Activated effector memory CD4-positive, alpha-beta T cell treated with Interleukin-2 at 50 U/mL for 16 hours (primary cell): Measurements from ENCODE around the gene ABCB4.

Experiments used
- DNase-seq: peaks from one replicate; pipeline ENCODE4 v3.0.0-alpha.2; 2020

ABCB4 gene

DNA sequence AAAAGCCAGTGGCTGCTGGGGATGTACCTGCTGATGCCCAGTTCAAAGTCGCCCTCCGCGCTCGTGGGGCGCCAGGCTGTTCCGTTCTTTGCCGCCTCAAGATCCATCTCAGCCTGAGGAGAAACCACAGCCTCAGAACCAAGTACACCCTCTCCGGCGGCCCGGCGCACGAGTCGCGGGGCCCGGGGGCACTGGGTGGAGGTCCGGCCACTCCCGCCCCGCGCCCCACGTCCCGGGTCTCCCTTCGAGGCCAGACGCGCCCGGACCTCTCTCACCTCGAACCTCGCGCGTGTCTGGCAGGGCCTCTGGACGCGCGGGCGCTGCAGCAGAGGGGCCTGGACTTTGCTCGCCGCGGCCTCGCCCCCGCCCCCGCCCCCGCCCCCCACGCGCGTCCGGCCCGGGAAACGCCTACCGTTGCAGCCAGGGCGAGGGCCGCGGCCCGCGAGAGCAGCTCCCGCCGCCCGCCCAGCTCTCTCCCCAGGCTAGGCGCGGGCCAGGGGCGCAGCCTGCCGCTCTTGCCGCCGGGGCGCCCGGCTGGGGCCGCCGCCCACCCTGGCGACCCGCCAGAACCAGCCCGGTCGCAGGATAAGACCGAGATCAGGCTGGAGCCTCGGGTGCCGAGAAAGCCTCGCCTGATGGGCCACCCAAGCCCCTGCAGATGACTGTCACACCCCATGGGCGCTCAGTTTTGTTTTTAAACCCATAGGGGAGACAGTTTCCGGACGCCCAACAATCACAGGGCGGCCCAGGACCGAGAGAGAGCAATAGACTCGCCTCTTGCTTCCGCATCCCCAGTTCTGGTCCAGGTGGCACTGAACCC is at the start of gene ABCB4:
Gene ABCB4 (minus strand): TSS at position 322 of the 820 bp plus-strand sequence. CDS start 215 bp downstream, at position 107.
- no peak for DNase-seq

- DNase-seq = no peak
These were observed 43.3 kb upstream of the ABCB4 start for GRCh38 chr7:87518735-87519134.

- no peak for DNase-seq
These were observed 42.4 kb upstream of the ABCB4 start for GRCh38 chr7:87517891-87518290.

GRCh38 chr7:87517136-87517815 is 41.8 kb upstream of the ABCB4 start:
- no peak for DNase-seq

DNA sequence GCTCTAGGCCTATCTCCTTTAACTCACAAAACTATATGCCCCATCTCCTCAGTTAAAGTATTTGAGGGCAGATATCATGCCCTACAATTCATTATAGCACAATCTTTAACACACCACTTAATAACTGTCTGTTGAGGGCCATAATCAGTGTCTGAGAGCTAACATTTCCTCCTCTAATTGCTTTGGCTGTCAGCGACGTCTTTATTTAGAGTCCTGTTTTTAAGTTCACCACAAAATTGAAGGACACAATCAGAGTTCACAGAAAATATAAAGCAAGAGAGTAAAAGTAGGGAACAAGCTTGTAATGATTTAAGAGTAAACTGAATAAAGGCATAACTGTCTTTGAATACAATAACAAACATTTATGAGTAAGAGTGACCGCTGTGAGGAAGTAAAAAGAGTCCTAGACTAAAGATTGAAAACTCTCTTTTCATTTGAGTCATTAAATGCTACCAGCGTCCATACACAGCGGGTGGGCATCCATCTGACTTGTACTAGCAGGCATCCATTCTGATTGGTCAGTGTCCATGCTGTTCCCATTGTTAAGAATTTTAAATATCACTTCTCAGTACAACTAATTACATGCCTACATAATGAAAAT is 38.4 kb upstream of the ABCB4 start:
- DNase-seq = no peak

DNA sequence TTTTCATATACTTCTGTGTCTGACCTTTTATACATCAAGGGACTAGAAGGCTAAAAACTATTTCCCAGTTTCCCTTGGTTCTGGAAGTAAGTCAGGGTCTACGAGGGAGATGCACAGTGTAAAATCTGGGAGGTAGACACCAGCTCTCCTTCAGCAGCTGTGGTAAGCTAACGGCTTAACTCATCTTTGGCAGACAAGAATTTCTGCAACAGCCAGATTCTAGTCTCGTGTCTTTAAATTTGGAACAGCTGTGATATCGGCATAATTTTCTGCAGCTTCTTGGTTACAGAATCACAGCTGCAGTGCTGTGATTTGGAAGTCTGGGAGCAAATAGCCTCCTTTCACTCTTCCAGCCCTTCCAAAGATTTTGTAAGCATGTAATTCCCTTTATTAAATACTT is 37.4 kb upstream of the ABCB4 start:
- no peak for DNase-seq

DNA sequence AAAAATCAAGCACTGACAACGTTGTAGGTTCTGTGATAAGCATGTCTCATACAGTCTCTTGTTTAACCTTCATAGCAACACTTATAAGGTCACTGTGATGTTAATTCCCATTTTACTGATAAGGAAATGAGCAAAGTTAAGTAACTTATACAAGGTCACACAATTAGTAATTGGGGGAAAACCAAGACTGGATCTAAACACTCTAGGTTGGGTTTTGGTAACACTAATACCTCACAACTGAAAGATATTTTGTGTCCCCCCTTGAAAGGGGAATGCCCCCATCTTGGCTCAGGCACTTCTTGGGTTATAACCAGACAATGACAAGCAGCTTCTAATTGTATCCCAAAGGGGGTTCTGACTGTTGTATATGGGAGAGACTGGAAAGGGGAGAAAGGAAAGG is 36.0 kb upstream of the ABCB4 start:
- no peak for DNase-seq

DNA sequence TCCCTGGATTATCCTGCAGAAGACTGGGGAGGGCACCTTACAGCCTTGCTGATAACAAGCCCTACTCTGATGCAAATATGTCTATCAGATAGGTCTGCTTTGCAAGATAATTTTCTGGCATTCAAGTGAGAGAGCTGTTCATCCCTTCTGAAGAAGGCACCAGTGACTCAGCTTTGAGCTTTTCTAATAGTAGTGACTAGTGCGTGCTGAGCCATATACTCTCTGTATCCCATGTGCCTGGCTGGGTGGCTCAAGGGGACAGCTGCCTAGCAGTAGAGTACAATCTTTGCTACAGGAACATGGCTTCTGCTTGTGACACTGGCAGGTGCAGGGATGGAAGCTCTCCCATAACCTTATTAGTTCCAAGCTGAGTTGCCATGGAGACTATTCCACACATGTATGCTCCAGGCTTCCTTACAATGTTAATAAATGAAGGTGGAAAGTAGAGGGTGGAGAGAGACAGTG is 35.0 kb upstream of the ABCB4 start:
- no peak for DNase-seq

DNA sequence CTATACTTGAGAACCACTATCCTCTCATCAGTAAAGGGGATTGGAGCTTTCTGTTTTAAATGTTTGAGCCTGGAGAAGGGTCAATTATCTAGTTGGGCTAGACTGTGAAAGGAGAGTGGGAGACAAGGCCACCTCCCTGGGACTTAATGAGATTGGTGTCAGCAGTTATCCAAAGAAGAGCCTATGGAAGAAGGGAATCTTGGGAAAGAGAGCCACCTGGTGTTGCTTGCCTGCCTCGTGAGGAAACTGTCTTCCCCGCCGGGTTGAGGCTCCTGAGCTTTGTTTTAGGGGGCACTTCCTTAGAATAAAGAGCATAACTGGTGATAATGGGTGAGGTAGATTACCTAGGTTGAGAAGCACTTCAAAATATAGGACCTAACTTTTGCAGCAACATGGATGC is 32.0 kb upstream of the ABCB4 start:
- DNase-seq = no peak

DNA sequence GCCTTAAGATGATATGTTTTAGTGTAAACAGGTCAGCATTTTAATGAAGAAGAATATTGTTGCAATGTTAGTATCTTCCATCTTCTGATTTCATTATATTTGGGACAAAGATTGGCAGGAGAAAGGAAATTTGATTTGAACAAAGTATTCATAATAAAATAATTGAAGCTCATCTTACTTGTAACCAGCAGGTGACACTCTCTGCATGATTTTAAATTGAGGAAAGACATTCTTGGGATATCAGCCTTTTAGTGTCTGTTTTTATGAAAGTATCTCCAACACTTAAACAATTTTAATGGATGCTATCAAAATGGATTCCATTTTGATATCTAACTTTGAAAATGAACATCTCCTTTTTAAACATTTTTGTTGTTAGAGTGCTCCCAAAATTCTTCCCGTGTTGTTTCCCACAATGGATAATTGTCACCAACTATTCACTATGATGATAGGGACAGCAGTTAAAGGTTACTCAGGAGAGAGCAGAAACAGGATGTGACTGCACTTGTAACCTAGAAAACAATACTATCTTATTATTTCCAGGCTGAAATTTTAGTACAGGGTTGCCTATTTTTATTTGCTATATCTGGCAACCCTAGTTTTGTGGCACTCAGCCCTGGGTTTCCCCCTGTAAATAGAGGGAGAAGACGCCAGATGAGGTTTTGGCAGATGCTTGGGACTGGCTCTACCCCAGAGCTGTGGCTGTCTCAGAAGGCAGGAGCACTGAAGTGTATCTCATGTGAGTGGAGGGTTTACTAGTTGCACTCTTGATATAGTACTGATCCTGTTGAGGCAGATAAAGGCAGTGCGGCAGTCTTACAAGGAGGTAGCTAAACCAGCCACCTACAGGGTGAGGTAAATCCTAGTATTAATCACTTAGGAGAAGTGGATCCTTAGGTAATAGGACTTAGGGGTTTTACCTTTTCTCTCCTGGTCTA is 31.0 kb upstream of the ABCB4 start:
- no peak for DNase-seq

DNA sequence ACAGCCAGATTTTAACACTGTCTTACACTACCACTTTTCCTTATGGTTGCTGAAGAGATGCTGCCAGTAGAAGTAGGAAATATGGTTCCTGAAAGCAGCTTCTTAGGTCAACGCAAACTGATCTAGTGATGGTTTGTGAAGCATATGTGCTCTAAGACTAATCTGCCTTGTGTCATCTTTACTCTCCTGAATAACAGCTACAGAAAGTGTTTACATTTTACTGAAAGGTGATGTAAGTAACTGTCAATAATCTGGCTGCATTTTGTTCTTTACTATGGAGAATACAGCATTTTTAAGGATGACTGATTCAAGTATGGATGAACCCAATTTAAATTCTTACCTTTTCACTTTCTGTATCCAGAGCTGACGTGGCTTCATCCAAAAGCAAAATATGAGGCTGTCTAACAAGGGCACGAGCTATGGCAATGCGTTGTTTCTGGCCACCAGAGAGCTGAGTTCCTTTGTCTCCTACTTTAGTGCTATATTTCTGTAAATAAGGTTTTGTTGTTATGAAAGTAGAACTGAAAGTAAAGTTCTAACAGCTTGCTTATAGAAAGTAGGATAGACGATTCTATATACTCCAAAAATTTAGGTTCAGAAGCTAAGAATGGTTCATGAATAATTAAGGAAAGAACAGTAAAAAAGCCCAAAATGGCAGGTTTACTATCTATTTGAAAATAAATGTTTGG is 30.2 kb upstream of the ABCB4 start:
- no peak for DNase-seq

DNA sequence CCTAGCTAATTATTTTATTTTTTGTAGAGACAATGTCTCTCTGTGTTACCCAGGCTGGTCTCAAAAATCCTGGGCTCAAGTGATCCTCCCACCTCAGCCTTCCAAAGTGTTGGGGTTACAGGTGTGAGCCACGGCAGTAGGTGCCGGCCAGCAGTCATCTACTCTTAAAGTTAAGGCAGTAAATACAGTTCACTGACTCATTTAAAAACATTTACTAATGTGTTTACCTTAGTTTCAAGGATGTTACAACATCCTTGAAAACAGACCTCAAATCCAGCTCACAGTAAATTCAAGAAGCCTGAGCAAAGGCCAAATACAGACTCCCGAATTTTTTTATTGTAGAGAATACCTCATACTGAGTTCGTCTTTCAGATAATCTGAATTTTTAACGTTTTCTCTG is 29.6 kb upstream of the ABCB4 start:
- DNase-seq = no peak

DNA sequence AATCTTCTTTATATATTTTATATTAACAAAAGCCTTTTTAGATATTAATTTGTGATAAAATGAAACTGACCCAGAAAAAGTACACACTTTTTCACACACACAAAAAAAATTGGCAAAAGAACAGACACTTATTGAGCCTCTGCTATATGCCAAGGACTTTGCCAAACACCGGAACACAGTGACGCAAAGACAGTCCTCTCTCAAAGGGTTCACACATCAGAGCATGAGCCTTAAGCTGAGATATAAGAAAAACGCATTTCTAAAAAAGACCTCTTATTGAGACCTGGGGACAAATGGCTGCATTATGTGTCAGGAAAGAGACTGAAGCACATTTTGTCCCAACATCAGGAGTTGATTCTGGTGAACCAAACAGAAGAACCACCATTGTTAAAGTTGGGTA is 24.0 kb upstream of the ABCB4 start:
- DNase-seq = no peak

DNA sequence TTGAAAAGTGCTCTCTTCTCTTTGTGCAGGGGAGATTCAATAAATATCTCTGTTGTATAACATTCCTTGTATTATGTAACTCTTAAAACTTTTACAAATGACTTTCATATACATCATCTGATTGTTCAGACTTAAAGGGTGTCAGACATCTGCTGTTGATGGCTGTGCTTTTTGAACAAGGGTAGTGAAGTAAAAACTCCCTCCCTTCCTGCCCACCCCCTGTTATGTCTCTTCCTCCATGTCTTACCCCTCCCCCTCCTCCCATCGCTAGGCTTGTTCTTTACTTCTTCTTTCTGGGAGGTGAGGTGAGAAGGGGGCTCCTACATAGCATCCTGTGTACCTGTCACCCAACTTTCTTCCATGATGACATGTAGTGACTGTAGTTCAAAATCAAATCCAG is 23.4 kb upstream of the ABCB4 start:
- DNase-seq = no peak

DNA sequence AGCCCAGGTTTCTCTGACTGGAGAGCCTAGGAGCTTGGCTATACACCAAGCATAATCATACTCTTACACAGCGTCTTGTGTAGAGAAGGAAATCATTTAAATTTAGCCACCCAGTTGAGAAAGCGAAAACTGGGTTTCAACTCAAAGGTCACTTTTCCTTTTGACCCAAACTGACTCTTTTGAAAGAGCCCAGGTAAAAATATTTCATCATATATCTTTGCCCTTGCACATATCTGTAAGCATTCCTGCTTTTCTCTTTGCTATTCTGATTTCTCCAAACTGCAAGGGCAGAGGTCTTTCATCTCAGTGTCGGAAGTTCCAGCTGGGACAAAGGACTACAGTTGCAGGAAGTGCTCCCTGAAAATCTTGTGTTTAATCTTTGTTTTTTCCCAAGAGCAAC is 22.0 kb upstream of the ABCB4 start:
- no peak for DNase-seq

GRCh38 chr7:87495366-87495765 is 19.9 kb upstream of the ABCB4 start:
- no peak for DNase-seq

- DNase-seq = no peak
These were observed 19.0 kb upstream of the ABCB4 start for GRCh38 chr7:87494454-87494853.

- no peak for DNase-seq
These were observed 7.7 kb upstream of the ABCB4 start for GRCh38 chr7:87483131-87483530.

GRCh38 chr7:87482115-87482514 is 6.6 kb upstream of the ABCB4 start:
- DNase-seq = no peak

DNA sequence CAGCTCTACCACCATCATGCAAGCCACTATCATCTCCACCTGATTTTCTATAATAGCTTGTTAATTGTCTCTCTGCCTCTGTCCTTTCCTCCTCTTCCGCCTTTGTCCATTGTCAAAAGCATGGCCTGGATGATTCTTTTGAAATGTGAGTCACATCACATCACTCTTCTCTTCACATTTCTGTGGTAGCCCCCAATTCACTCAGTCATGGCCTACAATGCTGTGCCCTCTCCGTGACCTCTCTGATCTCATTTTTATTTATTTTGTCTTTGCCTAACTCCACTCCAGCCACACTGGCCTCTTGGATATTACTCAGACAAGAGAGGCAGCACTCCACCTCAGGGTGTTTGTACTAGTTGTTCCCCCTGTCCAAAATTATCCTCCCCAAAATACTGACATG is 4.9 kb upstream of the ABCB4 start:
- no peak for DNase-seq

GRCh38 chr7:87479951-87480350 is 4.5 kb upstream of the ABCB4 start:
- DNase-seq = no peak

GRCh38 chr7:87476179-87476557 is 688 bp upstream of the ABCB4 start:
- DNase-seq = no peak
